ENCODE measurements around the gene CLDN5. TPM values are rescaled to one million over a fixed set of nuclear protein-coding genes. Genes with fewer than 3 reads are reported as not detected.

Gene CLDN5
- total and polyA plus RNA-seq, 7 donors, result 3.5 to 129 (median 57.4) TPM

- Histone ChIP-seq H3K36me3 (no peaks in the 10 kb centered on the region), H3K27me3 (no peaks in the 10 kb centered on the region), H3K4me3 (no peak overlapping the region), H3K27ac (no peak overlapping the region), H3K9me3 (no peaks in the 10 kb centered on the region), H3K4me1 (peaks cover 0 to 6% (median 0%) of the 10 kb centered on the region in 4 donors)
- WGBS, 2 donors, result 84 to 94% methylated on average over 7 of the region's 7 CpGs
- no peak for DNase-seq
- intact Hi-C loops (cut with DNase I), result no loop called here
- no peak for TF ChIP-seq POLR2A (IDR thresholded peaks at IDR 0.05)
Measured at GRCh38 chr22:19488884-19489843, 35.0 kb downstream of the CLDN5 start.

- Histone ChIP-seq H3K36me3 (no peaks in the 10 kb centered on the region), H3K4me1 (peaks cover 0 to 6% (median 0%) of the 10 kb centered on the region in 4 donors), H3K4me3 (no peak overlapping the region), H3K9me3 (no peaks in the 10 kb centered on the region), H3K27me3 (no peaks in the 10 kb centered on the region), H3K27ac (no peak overlapping the region)
- DNase-seq, result no peak
- WGBS, 2 donors, result 94 to 95% methylated on average over 2 of the region's 2 CpGs
- intact Hi-C loops (cut with DNase I), result no loop called here
- TF ChIP-seq EP300 (IDR thresholded peaks at IDR 0.05), result no peak
- no peak for TF ChIP-seq POLR2A (IDR thresholded peaks at IDR 0.05)
- TF ChIP-seq POLR2AphosphoS5 (IDR thresholded peaks at IDR 0.05), result no peak
- no peak for TF ChIP-seq CTCF (IDR thresholded peaks at IDR 0.05)
Measured at GRCh38 chr22:19488285-19488684, 35.9 kb downstream of the CLDN5 start.

GRCh38 chr22:19483481-19484244 lies 40.5 kb downstream of the CLDN5 start:
- no peak for DNase-seq
- H3K27me3 ChIP-seq, result no peaks in the 10 kb centered on the region
- no peak overlapping the region for H3K27ac ChIP-seq
- H3K36me3 ChIP-seq, result no peaks in the 10 kb centered on the region
- intact Hi-C loops (cut with DNase I), result no loop called here
- 86 to 93% methylated on average over 8 of the region's 8 CpGs for WGBS, 2 donors
- no peaks in the 10 kb centered on the region for H3K9me3 ChIP-seq
- no peak overlapping the region for H3K4me3 ChIP-seq
- TF ChIP-seq EP300 (IDR thresholded peaks at IDR 0.05), result no peak
- no peak for TF ChIP-seq POLR2A (IDR thresholded peaks at IDR 0.05)
- TF ChIP-seq CTCF (IDR thresholded peaks at IDR 0.05), result no peak
- TF ChIP-seq POLR2AphosphoS5 (IDR thresholded peaks at IDR 0.05), result no peak
- H3K4me1 ChIP-seq, result peaks cover 0 to 7% (median 5%) of the 10 kb centered on the region in 4 donors

GRCh38 chr22:19482297-19482696 lies 41.9 kb downstream of the CLDN5 start:
- 93 to 94% methylated on average over 9 of the region's 9 CpGs for WGBS, 2 donors
- H3K36me3 ChIP-seq, result no peaks in the 10 kb centered on the region
- intact Hi-C loops (cut with DNase I), result no loop called here
- H3K4me3 ChIP-seq, result no peak overlapping the region
- TF ChIP-seq POLR2A (IDR thresholded peaks at IDR 0.05) (no peak), CTCF (IDR thresholded peaks at IDR 0.05) (no peak), EP300 (IDR thresholded peaks at IDR 0.05) (no peak), POLR2AphosphoS5 (IDR thresholded peaks at IDR 0.05) (no peak)
- H3K27me3 ChIP-seq, result no peaks in the 10 kb centered on the region
- H3K9me3 ChIP-seq, result no peaks in the 10 kb centered on the region
- no peak for DNase-seq
- no peak overlapping the region for H3K27ac ChIP-seq
- H3K4me1 ChIP-seq, result peaks cover 0 to 19% (median 16%) of the 10 kb centered on the region in 4 donors

- Histone ChIP-seq H3K4me1 (peaks cover 0 to 30% (median 21%) of the 10 kb centered on the region in 4 donors), H3K4me3 (no peak overlapping the region), H3K27ac (no peak overlapping the region), H3K36me3 (peaks cover 0 to 5% (median 0%) of the 10 kb centered on the region in 4 donors), H3K9me3 (no peaks in the 10 kb centered on the region), H3K27me3 (no peaks in the 10 kb centered on the region)
- intact Hi-C loops (cut with DNase I), result no loop called here
- DNase-seq, result no peak
- TF ChIP-seq CTCF (IDR thresholded peaks at IDR 0.05), result no peak
- WGBS, 2 donors, result 72 to 75% methylated on average over 10 of the region's 10 CpGs
Measured at GRCh38 chr22:19480789-19481188, 43.4 kb downstream of the CLDN5 start.

All from sigmoid colon (tissue), 7 donors.